GM21737 (cell line): Measurements from ENCODE around the gene MTIF3.

Experiments
- ATAC-seq: cut with Tn5 transposase; IDR thresholded peaks from one replicate; pipeline ENCODE4 v1.9.1; 2021; ENCODE audit warnings: mild to moderate bottlenecking, moderate library complexity; ENCODE audit not compliant: unreplicated experiment

The MTIF3 gene

GRCh38 chr13:27461940-27462584 is 11.7 kb upstream of the MTIF3 start:
- ATAC-seq, result no peak

GRCh38 chr13:27455331-27455855 is 5.0 kb upstream of the MTIF3 start:
- ATAC-seq, result no peak

GRCh38 chr13:27450921-27451471 is 632 bp upstream of the MTIF3 start:
- peak; percentile 9 for ATAC-seq

- no peak for ATAC-seq
These were observed 1.2 kb downstream of the MTIF3 start for GRCh38 chr13:27449081-27449603.

GRCh38 chr13:27448308-27448707 is 2.1 kb downstream of the MTIF3 start:
- no peak for ATAC-seq

- peak; percentile 23 for ATAC-seq
These were observed 3.3 kb downstream of the MTIF3 start for GRCh38 chr13:27446986-27447583.

- no peak for ATAC-seq
These were observed 7.6 kb downstream of the MTIF3 start for GRCh38 chr13:27442797-27443196.

GRCh38 chr13:27442071-27442647 is 8.2 kb downstream of the MTIF3 start:
- ATAC-seq, result no peak

- no peak for ATAC-seq
These were observed 10.0 kb downstream of the MTIF3 start for GRCh38 chr13:27440408-27440807.

GRCh38 chr13:27437126-27437525 is 13.2 kb downstream of the MTIF3 start:
- ATAC-seq, result no peak

- no peak for ATAC-seq
These were observed 17.7 kb downstream of the MTIF3 start for GRCh38 chr13:27432611-27433210.

- ATAC-seq, result no peak
These were observed 18.2 kb downstream of the MTIF3 start for GRCh38 chr13:27432180-27432579.

- ATAC-seq, result no peak
These were observed 22.2 kb downstream of the MTIF3 start for GRCh38 chr13:27428160-27428559.

GRCh38 chr13:27427641-27428040 is 22.7 kb downstream of the MTIF3 start:
- no peak for ATAC-seq

GRCh38 chr13:27425918-27426630 is 24.3 kb downstream of the MTIF3 start:
- peak; percentile 58 for ATAC-seq

- ATAC-seq, result no peak
These were observed 25.0 kb downstream of the MTIF3 start for GRCh38 chr13:27425158-27425917.

- peak; percentile 63 for ATAC-seq
These were observed 25.9 kb downstream of the MTIF3 start, which contains the start of gene GTF3A for GRCh38 chr13:27424246-27425157. GTF3A (plus strand) TSS chr13:27424619.

- no peak for ATAC-seq
These were observed 27.0 kb downstream of the MTIF3 start for GRCh38 chr13:27423333-27423732.
